Gastrocnemius medialis (tissue), 4 donors: ENCODE data around the gene HOXD10. TPM values are rescaled to one million over a fixed set of nuclear protein-coding genes. Genes with fewer than 3 reads are reported as not detected.

ENCODE experiments used
- ATAC-seq, 2 donors: fragments of 150-250 bp; one replicate each; pipeline ENCODE4 v1.9.1; 2016
- DNase-seq, 2 donors: peaks; one replicate each; pipeline ENCODE4 v3.0.0-alpha.2; 2019
- H3K27ac ChIP-seq, 4 donors: fragments of 200-600 bp; sonication (generic); 1 replicate in 1 of 4; 2 replicates in 3 of 4; pipeline ENCODE4 v1.5.1; 2016 to 2018; ENCODE audit warnings: mild to moderate bottlenecking in 2 of 4, moderate library complexity in 1 of 4
- H3K27me3 ChIP-seq, 3 donors: fragments of 200-600 bp; sonication (generic) in 2 of 3; 1 replicate in 1 of 3; 2 replicates in 2 of 3; pipeline versions ENCODE4 v1.5.1 to v1.6.0; 2016 to 2019; ENCODE audit warnings: mild to moderate bottlenecking in 1 of 3, moderate library complexity in 1 of 3
- H3K36me3 ChIP-seq, 2 donors: fragments of 200-600 bp; sonication (generic) in 1 of 2; one replicate each; pipeline ENCODE4 v1.5.1; 2017 to 2018
- H3K4me1 ChIP-seq, 2 donors: fragments of 200-600 bp; sonication (generic) in 1 of 2; one replicate each; pipeline ENCODE4 v1.5.1; 2016 to 2017; ENCODE audit warnings: mild to moderate bottlenecking in 2 of 2
- H3K4me3 ChIP-seq, 4 donors: fragments of 200-600 bp; sonication (generic) in 3 of 4; 1 replicate in 1 of 4; 2 replicates in 3 of 4; pipeline ENCODE4 v1.5.1; 2016 to 2019; ENCODE audit warnings: mild to moderate bottlenecking in 2 of 4
- H3K9me3 ChIP-seq, 3 donors: fragments of 200-600 bp; sonication (generic) in 2 of 3; 1 replicate in 1 of 3; 2 replicates in 2 of 3; pipeline ENCODE4 v1.5.1; 2016 to 2019
- POLR2A ChIP-seq, 2 donors: fragments of 450-650 bp; IDR thresholded peaks; one replicate each; pipeline ENCODE4 v1.6.1; 2017; ENCODE audit warnings: antibody characterized with exemption in 2 of 2, mild to moderate bottlenecking in 2 of 2, moderate library complexity in 2 of 2
- in situ Hi-C, 4 donors: fragments of 200-750 bp; cut with MboI; loops; one replicate each; pipeline versions ENCODE4 v1.15.0 to v1.8.0; 2017; ENCODE audit warnings: low sequenced_read_pairs in 4 of 4
- intact Hi-C: fragments of 100-400 bp; cut with DNase I; formaldehyde crosslinking; loops from one replicate; pipeline ENCODE4 v1.15.1; 2023; ENCODE audit warnings: low total_unique reads
- total RNA-seq, 4 donors: library from RNA; depleted of rRNA; stranded (reverse); fragments of >200 nt; gene quantifications; one replicate each; pipeline versions ENCODE4 v1.1.0 to v1.2.3, GENCODE V29; 2016
- TF ChIP-seq, protein P1 (sequence below), 5 experiments: fragments of 450-650 bp in 3 of 5; fragments of 200-600 bp in 2 of 5; sonication (generic) in 2 of 5; IDR thresholded peaks in 4 of 5; conservative IDR thresholded peaks in 1 of 5; 1 replicate in 4 of 5; 2 replicates in 1 of 5; pipeline ENCODE4 v1.5.1; 2016 to 2019; ENCODE audit warnings: antibody characterized with exemption in 5 of 5, mild to moderate bottlenecking in 3 of 5, moderate library complexity in 3 of 5

HOXD10 gene
- total RNA-seq, 4 donors from 2014 or later: 0.15 TPM; not detected in 3

DNA sequence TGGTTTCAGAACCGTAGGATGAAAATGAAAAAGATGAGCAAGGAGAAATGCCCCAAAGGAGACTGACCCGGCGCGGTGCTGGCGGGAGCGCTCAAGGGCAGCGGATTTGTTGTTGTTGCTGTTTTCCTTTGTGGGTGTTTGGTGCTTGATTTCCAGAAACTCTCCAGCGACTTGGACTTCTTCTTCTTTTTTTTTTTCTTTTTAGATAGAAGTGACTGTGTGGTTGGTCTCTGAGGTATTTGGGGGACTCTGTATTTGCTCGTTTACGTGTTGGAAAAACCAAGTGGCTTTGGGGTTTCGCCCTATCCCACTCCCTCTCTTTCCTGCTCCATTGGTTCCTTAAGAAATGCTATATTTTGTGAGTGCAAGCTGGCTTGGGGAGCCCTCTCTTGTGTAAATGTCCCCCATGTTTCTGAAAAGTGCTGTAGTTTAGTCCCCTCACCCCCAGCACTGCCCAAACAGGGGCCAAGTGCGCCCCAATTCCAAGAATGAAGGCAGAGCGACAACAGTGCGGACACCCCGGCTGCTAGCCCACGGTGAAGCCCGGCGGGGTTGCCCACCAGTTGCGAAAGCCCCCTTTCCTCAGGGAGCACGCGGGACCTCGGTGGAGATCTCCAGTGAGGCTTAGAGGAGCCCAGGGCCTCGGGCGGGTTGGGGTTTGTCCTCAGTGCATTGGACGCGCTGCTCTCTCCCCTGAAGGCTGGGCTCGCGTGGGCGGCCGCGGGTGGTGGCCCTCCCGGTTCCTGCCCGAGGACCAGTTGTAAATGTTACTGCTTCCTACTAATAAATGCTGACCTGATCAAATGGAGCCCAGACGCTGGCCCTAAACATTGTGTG, 7.8 kb downstream of the HOXD10 start:
- Histone ChIP-seq H3K4me1 (peaks cover 6 to 11% of the 10 kb centered on the region in 2 donors), H3K27me3 (peaks cover 39 to 80% (median 69%) of the 10 kb centered on the region in 3 donors), H3K9me3 (no peaks in the 10 kb centered on the region), H3K4me3 (peak overlapping the region in 2 of 4 donors; percentile 60 to 68), H3K36me3 (no peaks in the 10 kb centered on the region), H3K27ac (no peak overlapping the region)
- TF ChIP-seq, protein P1, sequence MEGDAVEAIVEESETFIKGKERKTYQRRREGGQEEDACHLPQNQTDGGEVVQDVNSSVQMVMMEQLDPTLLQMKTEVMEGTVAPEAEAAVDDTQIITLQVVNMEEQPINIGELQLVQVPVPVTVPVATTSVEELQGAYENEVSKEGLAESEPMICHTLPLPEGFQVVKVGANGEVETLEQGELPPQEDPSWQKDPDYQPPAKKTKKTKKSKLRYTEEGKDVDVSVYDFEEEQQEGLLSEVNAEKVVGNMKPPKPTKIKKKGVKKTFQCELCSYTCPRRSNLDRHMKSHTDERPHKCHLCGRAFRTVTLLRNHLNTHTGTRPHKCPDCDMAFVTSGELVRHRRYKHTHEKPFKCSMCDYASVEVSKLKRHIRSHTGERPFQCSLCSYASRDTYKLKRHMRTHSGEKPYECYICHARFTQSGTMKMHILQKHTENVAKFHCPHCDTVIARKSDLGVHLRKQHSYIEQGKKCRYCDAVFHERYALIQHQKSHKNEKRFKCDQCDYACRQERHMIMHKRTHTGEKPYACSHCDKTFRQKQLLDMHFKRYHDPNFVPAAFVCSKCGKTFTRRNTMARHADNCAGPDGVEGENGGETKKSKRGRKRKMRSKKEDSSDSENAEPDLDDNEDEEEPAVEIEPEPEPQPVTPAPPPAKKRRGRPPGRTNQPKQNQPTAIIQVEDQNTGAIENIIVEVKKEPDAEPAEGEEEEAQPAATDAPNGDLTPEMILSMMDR (IDR thresholded peaks at IDR 0.05 in 4 of 5, conservative IDR thresholded peaks at IDR 0.05 in 1 of 5): no peak
- no peak for TF ChIP-seq POLR2A (IDR thresholded peaks at IDR 0.05)
- ATAC-seq (no peak), DNase-seq (no peak)
- intact Hi-C loops: loop anchor here (10.0 kb wide), 1 partner anchor 1020 kb away; no protein-coding TSS in a partner anchor
- in situ Hi-C loops: loop anchor here in 3 of 4 donors (10.0 to 25.0 kb wide), 2 partner anchors 510 to 688 kb away; no protein-coding TSS in a partner anchor

DNA sequence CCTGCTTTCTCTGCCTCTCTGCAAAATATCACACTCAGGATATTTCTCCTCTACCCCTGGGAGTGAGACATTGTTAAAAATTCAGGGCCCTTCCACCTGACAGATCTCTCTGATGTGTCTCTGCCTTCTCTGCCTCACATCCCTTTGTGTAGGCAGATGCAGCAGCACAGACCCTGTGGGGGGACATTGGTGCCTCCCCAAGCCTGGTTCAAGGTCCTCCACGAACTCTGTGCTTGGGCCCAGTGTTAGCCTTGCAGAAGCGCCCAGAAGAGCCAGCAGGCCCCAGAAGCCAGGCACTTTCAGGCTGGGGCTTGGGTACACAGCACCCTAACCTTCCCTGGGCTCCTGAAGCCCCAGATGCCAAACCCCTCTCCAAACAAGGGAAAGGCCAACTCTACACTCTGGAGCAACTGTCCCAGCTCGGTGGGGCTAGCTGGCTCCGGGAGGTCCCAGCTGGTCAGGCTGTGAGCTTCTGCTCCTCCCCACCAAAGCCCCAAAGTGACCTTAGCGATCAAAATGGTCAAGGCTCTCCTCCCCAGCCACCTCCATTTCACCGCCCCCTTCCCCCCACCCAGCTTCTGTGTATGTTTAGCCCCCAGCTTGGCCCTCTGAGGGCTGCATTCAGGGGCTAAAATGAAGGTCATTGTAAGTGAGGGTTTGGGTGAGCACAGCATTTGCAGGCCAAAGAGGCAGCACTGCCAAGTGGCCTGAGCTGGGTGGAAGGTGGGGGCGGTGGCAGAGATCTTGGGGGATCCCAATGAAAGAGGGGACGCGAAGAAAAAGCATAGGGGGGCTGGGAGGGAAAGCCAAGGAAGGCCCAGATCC, 8.6 kb downstream of the HOXD10 start:
- H3K9me3 ChIP-seq: no peaks in the 10 kb centered on the region
- no peak overlapping the region for H3K4me3 ChIP-seq
- intact Hi-C loops (loop anchor here (5.0 to 10.0 kb wide), 3 partner anchors 527 to 1020 kb away; no protein-coding TSS in a partner anchor), in situ Hi-C loops (loop anchor here (5.0 to 25.0 kb wide), 8 partner anchors 327 to 1037 kb away; no protein-coding TSS in a partner anchor)
- H3K4me1 ChIP-seq: peaks cover 6 to 11% of the 10 kb centered on the region in 2 donors
- TF ChIP-seq POLR2A (IDR thresholded peaks at IDR 0.05): no peak
- TF ChIP-seq, protein P1 (IDR thresholded peaks at IDR 0.05 in 4 of 5, conservative IDR thresholded peaks at IDR 0.05 in 1 of 5): no peak
- peaks cover 31 to 74% (median 64%) of the 10 kb centered on the region in 3 donors for H3K27me3 ChIP-seq
- no peak for ATAC-seq
- no peak for DNase-seq
- no peaks in the 10 kb centered on the region for H3K36me3 ChIP-seq
- H3K27ac ChIP-seq: no peak overlapping the region

DNA sequence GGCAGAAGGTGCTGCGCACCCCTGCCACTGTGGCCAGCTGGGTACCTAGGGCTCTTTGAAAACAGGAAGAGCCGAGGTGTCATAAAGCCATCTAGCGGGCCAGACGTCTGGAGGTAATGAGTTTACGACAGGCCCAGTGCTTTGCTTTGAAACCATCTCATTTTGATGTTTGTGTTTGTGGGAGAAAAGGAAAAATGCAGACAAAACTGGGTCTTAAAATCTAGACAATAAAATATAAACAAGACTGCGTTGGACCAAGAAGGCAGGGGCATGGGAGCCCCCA, 9.1 kb downstream of the HOXD10 start:
- Histone ChIP-seq H3K9me3 (no peaks in the 10 kb centered on the region), H3K27ac (no peak overlapping the region), H3K36me3 (no peaks in the 10 kb centered on the region), H3K4me3 (no peak overlapping the region), H3K4me1 (peaks cover 6 to 11% of the 10 kb centered on the region in 2 donors), H3K27me3 (peaks cover 25 to 74% (median 59%) of the 10 kb centered on the region in 3 donors)
- DNase-seq (no peak), ATAC-seq (no peak)
- in situ Hi-C loops: loop anchor here (5.0 to 25.0 kb wide), 8 partner anchors 327 to 1037 kb away; no protein-coding TSS in a partner anchor
- TF ChIP-seq POLR2A (IDR thresholded peaks at IDR 0.05): no peak
- TF ChIP-seq, protein P1 (IDR thresholded peaks at IDR 0.05 in 4 of 5, conservative IDR thresholded peaks at IDR 0.05 in 1 of 5): no peak
- intact Hi-C loops: loop anchor here (2.0 to 10.0 kb wide), 4 partner anchors 513 to 1019 kb away; no protein-coding TSS in a partner anchor

DNA sequence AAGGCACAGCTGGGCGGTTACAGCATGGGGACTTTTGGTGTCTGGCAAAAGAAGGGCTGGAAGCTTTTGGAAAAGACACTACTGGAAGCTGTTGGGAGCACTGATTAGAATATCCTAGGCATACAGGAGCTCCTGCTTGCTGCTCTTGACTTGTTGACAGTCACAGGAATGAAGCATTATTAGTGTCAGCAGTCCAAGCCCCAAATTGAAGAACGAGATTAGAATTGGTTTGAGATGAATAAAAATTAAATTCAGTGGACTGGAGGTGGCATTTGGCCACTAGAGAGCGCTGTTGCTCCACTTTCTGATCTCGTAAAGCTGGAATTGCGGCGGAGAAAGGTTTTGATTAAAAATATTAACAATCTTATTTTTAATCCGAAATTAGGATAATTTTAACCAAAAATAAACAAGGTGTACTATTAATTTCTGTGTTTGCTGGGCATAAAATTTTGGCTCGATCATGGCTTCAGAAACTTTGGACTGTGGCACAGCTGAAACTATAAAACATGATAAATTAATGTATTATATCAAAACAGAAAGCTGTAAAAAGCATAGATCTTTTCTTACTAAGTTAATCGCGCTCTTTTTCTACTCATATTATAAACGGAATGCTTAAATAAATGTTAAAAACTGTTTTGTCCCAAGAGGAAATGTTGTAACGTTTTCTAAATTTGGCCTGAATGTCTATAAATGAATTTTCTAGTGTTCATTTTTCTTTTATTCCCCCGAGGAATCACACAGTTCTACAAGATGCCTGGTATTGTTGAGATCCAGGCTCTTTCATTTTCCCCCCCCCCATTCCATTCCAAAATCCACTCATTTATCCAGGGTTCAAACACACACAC, 10.6 kb downstream of the HOXD10 start:
- Histone ChIP-seq H3K36me3 (no peaks in the 10 kb centered on the region), H3K27ac (peak overlapping the region in 1 of 4 donors; percentile 87), H3K9me3 (no peaks in the 10 kb centered on the region), H3K4me1 (peaks cover 6 to 7% of the 10 kb centered on the region in 2 donors), H3K27me3 (peaks cover 11 to 70% (median 55%) of the 10 kb centered on the region in 3 donors), H3K4me3 (peak overlapping the region in 3 of 4 donors; percentile 17 to 29 (median 27))
- intact Hi-C loops (loop anchor here (1.0 to 10.0 kb wide), 5 partner anchors 328 to 1018 kb away; no protein-coding TSS in a partner anchor), in situ Hi-C loops (loop anchor here (5.0 to 25.0 kb wide), 8 partner anchors 325 to 1035 kb away; no protein-coding TSS in a partner anchor)
- no peak for ATAC-seq
- TF ChIP-seq POLR2A (IDR thresholded peaks at IDR 0.05): no peak
- TF ChIP-seq, protein P1 (IDR thresholded peaks at IDR 0.05 in 4 of 5, conservative IDR thresholded peaks at IDR 0.05 in 1 of 5): peak; percentile 76 to 95 (median 85)
- peak in 1 of 2 donors; percentile 42 for DNase-seq
